ENCODE data around the gene CREG2.
A peak's percentile ranks its signal among the peaks of the same experiment; 100 is the strongest.

CREG2 gene

GRCh38 chr2:101387151-101387834 lies at the start of gene CREG2:
Gene CREG2, minus strand, starts transcription at chr2:101387503. Its CDS starts 46 bp downstream, at chr2:101387457.
- DNase-seq = peak; percentile 61 to 66

DNA sequence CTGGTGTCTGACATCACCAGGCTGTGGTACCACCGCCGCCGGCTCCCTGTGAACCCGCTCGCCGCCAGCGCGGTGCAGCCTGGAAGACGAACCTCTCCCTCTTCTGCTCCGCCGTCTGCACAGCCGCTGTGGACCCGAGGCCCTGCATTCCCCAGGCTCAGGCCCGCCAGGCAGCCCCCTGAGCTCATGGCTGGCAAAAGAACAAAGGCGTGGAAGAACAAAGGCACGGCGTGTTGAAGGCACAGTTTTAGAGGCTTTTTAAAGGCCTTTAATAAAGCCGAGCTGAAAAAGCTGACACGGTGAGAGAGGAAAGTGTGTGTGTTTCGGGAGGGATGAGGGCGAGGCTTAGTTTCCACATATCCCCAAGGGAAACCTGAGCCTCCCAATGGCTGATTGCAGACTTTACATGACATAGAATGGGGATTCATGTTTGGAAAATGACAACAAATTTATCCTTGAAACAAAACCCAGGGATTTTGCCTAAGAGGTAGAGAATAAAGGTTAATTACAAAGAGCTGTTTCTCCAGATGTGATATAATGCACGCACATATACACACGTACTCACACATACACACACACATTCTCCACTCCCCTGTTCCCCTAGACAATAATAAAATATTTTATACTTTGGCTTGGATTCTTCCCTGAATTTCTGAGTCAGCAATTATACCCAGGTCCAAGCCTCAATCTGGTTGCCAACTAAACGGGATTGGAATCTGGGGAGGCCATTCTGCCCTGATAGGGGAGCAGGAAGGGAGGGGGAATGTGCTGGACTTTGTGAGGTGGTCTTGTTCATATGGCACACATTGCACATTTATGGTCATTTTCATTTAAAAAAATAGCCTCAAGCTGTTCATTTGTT lies 47.9 kb upstream of the CREG2 start:
- DNase-seq = no peak

DNA sequence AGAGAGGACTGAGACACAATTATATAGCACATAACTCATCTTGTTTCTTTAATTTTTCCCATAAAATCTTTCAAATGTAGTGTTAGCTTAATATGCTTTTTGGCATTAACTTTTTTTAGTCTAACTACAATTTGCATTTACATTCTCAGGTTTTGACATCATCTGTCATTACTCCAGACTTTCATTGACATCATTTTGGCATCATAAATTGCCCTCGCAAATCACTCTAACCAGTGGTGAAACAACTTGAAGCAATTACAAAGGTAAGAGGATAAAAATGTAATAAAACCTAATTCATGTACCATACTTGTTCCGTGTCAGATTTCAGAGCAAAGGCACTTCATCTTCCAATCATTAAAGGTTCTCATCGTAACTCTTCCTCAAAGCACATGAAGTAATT lies 46.2 kb upstream of the CREG2 start:
- no peak for DNase-seq

DNA sequence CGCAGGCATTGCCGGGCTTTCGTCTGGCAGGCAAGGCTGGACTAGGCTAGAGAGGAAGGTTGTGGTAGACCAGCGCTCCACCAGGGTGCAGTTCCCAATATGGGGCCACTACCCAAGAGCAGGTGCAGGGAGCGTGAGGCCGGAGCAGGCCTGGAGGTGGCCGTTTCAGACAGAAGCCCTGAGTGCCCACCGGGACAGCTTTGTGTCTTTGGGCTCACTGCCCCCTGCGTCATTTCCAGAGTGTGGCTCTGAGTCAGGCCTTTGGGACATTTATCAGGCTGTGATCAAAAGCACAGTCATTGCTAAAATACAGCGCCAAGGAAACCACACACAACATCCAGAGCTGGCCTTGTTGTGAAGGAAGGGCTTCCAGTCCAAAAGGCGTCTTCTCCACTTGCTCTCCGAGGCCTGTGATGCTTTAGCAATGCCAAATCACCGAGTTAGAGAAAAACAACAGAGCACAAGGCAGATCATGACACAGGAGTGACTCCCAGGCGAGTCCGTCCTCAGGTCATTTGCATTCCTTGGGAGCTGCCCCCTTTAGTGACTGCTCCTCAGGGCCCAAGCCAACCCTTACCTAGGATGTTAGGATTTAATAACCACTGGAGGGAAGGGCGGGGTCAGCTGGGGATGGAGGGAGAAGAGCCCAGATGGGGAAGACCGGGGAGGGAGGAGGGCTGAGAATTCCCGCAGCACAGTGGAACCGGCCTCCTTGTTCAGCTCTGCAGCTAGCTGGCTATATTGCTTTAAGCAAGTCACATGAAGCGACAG lies 45.3 kb upstream of the CREG2 start:
- DNase-seq = no peak

GRCh38 chr2:101431486-101431885 lies 44.2 kb upstream of the CREG2 start:
- DNase-seq = no peak

DNA sequence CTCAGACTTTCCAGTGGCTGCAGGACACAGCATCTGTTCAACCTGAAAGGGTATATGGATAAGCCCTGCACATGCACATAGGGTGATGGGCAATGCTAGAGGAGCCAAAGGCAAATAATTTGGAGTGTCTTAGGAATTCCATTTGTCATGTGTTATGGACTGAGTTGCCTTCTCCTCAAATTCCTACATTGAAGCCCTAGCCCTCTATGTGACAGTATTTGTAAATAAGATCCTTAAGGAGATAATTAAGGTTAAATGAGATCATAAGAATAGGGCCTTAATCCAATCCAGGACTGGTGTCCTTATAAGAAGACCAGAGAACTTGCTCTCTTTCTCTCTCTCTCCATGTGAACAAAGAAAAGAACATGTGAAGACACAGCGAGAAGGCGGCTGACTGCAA lies 42.9 kb upstream of the CREG2 start:
- no peak for DNase-seq

- no peak for DNase-seq
Measured at GRCh38 chr2:101429453-101429852, 42.1 kb upstream of the CREG2 start.

DNA sequence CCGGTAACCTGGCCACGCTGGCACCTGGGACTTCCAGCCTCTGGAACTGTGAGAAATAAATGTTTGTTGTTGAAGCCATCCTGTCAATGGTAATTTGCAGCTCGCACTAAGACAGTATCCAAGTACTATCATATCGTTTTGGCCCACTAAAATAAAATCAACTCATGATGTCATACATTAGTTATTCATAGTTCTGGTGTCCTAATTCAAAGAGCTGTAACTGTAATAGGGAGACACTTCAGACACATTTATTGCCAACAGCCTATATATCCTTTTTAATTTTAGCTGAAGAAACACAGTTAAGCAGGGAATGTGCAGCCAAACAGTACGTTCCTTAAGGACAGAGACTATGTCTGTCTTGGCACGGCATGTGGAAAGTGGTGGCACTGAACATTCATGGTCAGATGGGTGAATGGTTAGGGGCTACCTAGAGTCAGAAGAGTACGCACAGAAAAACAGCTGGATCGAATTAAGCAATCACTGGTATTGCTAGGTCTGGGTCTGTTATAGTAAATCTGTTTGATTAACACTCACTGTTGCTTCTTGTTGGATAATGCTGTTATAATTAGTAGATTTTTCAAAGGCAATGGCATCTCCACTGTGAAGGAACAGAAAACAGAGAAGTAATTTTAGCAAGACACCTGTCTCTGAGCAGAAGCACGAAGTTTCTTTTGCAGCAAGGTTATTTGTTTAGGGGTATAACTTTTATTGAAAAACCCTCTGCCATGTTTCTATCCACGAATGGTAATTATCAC lies 41.3 kb upstream of the CREG2 start:
- no peak for DNase-seq

- no peak for DNase-seq
Measured at GRCh38 chr2:101427743-101428142, 40.4 kb upstream of the CREG2 start.

- DNase-seq = no peak
Measured at GRCh38 chr2:101427240-101427639, 39.9 kb upstream of the CREG2 start.

- no peak for DNase-seq
Measured at GRCh38 chr2:101426822-101427221, 39.5 kb upstream of the CREG2 start.

- no peak for DNase-seq
Measured at GRCh38 chr2:101420623-101421022, 33.3 kb upstream of the CREG2 start.

GRCh38 chr2:101419096-101419663 lies 31.9 kb upstream of the CREG2 start:
- peak; percentile 52 to 67 for DNase-seq

GRCh38 chr2:101418460-101419095 lies 31.3 kb upstream of the CREG2 start:
- DNase-seq = no peak

GRCh38 chr2:101416609-101417008 lies 29.3 kb upstream of the CREG2 start:
- DNase-seq = no peak

GRCh38 chr2:101415884-101416283 lies 28.6 kb upstream of the CREG2 start:
- no peak for DNase-seq

- DNase-seq = no peak
Measured at GRCh38 chr2:101415220-101415619, 27.9 kb upstream of the CREG2 start.

DNA sequence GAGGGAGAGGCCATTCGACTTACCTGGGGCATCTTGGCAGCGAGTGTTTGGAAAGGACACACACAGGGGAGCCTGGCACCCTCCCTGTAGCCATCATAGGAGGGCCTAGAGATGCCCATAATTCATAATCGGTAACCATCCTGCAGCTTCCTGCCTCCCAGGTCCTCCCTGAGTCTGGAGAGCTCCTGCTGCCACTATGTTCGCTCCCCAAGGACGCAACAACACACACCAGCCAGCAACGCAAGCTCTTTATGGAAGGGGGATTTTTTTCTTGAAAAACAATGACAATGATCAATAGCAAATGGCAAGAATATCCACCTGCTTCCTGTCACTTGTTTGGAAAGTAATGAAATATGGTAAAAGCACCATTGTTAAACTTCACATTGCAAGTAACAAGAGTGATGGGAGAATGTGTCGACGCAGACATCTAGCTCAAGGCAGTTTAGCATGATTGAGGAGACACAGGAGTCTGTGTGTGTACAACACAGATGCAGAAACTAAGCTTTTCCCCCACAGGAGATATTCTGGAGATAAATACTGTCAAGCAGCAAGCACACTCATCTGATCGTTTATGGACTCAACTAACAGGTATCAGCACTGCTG lies 24.9 kb upstream of the CREG2 start:
- no peak for DNase-seq

DNA sequence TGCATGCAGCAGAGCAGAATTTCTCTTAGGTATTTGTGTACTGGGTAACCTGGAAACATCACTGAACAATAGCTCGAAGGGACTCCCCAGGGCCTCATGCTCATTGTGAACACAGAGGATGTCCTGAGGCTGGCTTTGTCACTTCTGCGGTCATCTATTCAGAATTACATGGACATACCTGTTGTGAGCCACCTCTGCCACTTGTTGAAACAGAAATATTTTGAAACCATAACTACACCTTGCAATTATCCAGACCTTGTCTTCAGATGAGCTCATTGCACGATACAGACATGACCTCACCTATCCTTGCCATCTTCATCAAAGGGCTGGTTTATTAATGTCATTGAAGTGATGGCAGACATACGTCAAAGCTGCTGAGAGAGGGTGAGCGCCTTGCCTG lies 23.4 kb upstream of the CREG2 start:
- no peak for DNase-seq

DNA sequence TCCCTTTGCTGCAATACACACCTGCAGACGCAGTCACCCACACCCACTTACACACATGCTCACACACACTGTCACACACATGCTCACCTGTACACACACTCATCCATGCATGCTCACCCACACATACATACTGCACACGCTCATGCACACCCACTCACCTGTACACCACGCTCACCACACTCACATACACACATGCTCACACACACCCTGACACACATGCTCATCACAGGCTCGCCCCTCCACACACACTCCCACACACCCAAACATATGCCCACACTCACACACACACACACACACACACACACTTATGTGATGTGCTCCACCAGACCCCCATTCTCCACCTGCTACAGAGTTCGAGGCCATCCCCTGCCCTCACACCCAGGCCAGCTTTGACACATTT lies 22.8 kb upstream of the CREG2 start:
- no peak for DNase-seq

GRCh38 chr2:101409699-101410098 lies 22.4 kb upstream of the CREG2 start:
- no peak for DNase-seq

GRCh38 chr2:101408925-101409324 lies 21.6 kb upstream of the CREG2 start:
- DNase-seq = no peak

Measured in activated CD4-positive, alpha-beta T cell treated with anti-CD3 and anti-CD28 coated beads, Interleukin-2, amount 50 U/mL, for 48 hours (primary cell).